Skeletal muscle cell (primary cell): ENCODE data around the gene PRSS56.
A peak's percentile ranks its signal among the peaks of the same experiment; 100 is the strongest.

Source experiments
- DNase-seq: peaks from one replicate; pipeline ENCODE4 v3.0.0-alpha.2; 2010; ENCODE audit warnings: low read depth
- H3K4me3 ChIP-seq: 2 replicates; pipeline ENCODE4 v1.5.1; 2011; ENCODE audit warnings: low read depth, mild to moderate bottlenecking, control low read depth, low read length, moderate library complexity

PRSS56 gene

GRCh38 chr2:232519581-232520438, at the start of gene PRSS56:
Gene PRSS56, plus strand, starts transcription at chr2:232520388. Its CDS starts 211 bp downstream, at chr2:232520599.
- no peak for DNase-seq
- no peak within 1 kb of the TSS for H3K4me3 ChIP-seq

GRCh38 chr2:232473467-232473890, 46.7 kb upstream of the PRSS56 start:
- DNase-seq: peak; percentile 4
- H3K4me3 ChIP-seq: no peak overlapping the region

- DNase-seq: no peak
- H3K4me3 ChIP-seq: no peak overlapping the region
Measured at GRCh38 chr2:232476045-232476444, 44.1 kb upstream of the PRSS56 start.

- no peak overlapping the region for H3K4me3 ChIP-seq
- no peak for DNase-seq
Measured at GRCh38 chr2:232476791-232477190, 43.4 kb upstream of the PRSS56 start.

GRCh38 chr2:232477751-232478510, 42.3 kb upstream of the PRSS56 start:
- DNase-seq: no peak
- H3K4me3 ChIP-seq: no peak overlapping the region

- H3K4me3 ChIP-seq: no peak overlapping the region
- no peak for DNase-seq
Measured at GRCh38 chr2:232478571-232479340, 41.4 kb upstream of the PRSS56 start.

GRCh38 chr2:232479341-232480200, 40.6 kb upstream of the PRSS56 start:
- no peak overlapping the region for H3K4me3 ChIP-seq
- DNase-seq: no peak

- DNase-seq: no peak
- H3K4me3 ChIP-seq: no peak overlapping the region
Measured at GRCh38 chr2:232480201-232481190, 39.7 kb upstream of the PRSS56 start.

- DNase-seq: no peak
- H3K4me3 ChIP-seq: no peak overlapping the region
Measured at GRCh38 chr2:232481322-232482140, 38.7 kb upstream of the PRSS56 start.

GRCh38 chr2:232482301-232483238, 37.6 kb upstream of the PRSS56 start:
- DNase-seq: no peak
- no peak overlapping the region for H3K4me3 ChIP-seq

GRCh38 chr2:232483311-232483922, 36.8 kb upstream of the PRSS56 start:
- no peak overlapping the region for H3K4me3 ChIP-seq
- DNase-seq: no peak

- no peak overlapping the region for H3K4me3 ChIP-seq
- DNase-seq: no peak
Measured at GRCh38 chr2:232483923-232484627, 36.1 kb upstream of the PRSS56 start.

GRCh38 chr2:232484628-232485347, 35.4 kb upstream of the PRSS56 start:
- DNase-seq: no peak
- no peak overlapping the region for H3K4me3 ChIP-seq

- no peak for DNase-seq
- no peak overlapping the region for H3K4me3 ChIP-seq
Measured at GRCh38 chr2:232485348-232485756, 34.8 kb upstream of the PRSS56 start.
